Panc1 (cell line): ENCODE measurements around the gene ZNF385C.

Experiments
- POLR2AphosphoS5 ChIP-seq: IDR thresholded peaks from 2 replicates; pipeline ENCODE4 v1.6.1; 2012; ENCODE audit warnings: mild to moderate bottlenecking, low read depth, low read length, moderate library complexity
- TF ChIP-seq, protein P1 (sequence below): fragments of 450-650 bp; IDR thresholded peaks from 2 replicates; pipeline ENCODE4 v1.5.1; 2017; ENCODE audit warnings: mild to moderate bottlenecking
- TF ChIP-seq, protein P2 (sequence below), 2 experiments: IDR thresholded peaks; 2 replicates each; pipeline ENCODE4 v1.6.1; 2011 to 2012; ENCODE audit warnings: low read depth in 2 of 2, control low read depth in 1 of 2, low read length in 1 of 2, mild to moderate bottlenecking in 1 of 2, moderate library complexity in 1 of 2; ENCODE audit not compliant: insufficient read depth in 1 of 2

DNA sequence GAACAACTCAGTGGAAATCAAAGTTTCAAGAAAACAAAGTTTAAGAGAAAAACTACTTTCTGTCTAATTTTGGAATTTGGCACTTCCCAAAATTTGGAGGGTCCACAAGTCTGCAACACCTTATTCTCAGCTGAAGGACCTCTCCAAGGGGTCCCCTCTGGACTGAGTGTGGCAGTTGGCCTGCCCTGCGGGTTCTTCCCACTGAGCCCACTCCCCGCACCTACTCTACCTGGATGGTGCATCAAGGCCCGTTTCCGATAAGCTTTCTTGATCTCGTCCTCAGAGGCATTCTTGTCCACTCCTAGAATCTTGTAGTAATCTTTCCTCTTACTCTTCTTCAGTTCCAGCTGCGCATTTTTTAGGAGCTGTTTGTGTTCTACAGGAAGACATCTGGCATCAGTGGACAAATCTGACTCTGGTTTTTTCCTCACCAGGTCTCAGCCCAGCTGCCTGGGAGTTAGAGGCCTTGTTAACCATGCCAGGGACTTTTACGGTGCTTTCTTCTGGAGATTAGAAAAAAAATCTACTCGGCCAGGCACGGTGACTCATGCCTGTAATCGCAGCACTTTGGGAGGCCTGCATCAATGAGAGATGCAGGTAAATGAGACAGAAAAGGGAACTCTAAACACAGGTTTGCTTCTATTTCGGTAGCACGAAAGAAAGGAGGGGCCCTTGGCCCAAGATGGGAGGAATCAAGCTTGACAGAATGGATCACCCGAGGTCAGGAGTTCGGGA, 116.1 kb downstream of the ZNF385C start:
- no peak for TF ChIP-seq POLR2AphosphoS5
- TF ChIP-seq, protein P1, sequence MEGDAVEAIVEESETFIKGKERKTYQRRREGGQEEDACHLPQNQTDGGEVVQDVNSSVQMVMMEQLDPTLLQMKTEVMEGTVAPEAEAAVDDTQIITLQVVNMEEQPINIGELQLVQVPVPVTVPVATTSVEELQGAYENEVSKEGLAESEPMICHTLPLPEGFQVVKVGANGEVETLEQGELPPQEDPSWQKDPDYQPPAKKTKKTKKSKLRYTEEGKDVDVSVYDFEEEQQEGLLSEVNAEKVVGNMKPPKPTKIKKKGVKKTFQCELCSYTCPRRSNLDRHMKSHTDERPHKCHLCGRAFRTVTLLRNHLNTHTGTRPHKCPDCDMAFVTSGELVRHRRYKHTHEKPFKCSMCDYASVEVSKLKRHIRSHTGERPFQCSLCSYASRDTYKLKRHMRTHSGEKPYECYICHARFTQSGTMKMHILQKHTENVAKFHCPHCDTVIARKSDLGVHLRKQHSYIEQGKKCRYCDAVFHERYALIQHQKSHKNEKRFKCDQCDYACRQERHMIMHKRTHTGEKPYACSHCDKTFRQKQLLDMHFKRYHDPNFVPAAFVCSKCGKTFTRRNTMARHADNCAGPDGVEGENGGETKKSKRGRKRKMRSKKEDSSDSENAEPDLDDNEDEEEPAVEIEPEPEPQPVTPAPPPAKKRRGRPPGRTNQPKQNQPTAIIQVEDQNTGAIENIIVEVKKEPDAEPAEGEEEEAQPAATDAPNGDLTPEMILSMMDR = no peak
- TF ChIP-seq, protein P2, sequence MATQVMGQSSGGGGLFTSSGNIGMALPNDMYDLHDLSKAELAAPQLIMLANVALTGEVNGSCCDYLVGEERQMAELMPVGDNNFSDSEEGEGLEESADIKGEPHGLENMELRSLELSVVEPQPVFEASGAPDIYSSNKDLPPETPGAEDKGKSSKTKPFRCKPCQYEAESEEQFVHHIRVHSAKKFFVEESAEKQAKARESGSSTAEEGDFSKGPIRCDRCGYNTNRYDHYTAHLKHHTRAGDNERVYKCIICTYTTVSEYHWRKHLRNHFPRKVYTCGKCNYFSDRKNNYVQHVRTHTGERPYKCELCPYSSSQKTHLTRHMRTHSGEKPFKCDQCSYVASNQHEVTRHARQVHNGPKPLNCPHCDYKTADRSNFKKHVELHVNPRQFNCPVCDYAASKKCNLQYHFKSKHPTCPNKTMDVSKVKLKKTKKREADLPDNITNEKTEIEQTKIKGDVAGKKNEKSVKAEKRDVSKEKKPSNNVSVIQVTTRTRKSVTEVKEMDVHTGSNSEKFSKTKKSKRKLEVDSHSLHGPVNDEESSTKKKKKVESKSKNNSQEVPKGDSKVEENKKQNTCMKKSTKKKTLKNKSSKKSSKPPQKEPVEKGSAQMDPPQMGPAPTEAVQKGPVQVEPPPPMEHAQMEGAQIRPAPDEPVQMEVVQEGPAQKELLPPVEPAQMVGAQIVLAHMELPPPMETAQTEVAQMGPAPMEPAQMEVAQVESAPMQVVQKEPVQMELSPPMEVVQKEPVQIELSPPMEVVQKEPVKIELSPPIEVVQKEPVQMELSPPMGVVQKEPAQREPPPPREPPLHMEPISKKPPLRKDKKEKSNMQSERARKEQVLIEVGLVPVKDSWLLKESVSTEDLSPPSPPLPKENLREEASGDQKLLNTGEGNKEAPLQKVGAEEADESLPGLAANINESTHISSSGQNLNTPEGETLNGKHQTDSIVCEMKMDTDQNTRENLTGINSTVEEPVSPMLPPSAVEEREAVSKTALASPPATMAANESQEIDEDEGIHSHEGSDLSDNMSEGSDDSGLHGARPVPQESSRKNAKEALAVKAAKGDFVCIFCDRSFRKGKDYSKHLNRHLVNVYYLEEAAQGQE (IDR thresholded peaks at IDR 0.05; ENCODE audit: insufficient read depth in 1 of 2, low read depth in 2 of 2, low read length in 1 of 2) = no peak
